A549 (cell line): ENCODE measurements around the gene FGF7. TPM values are rescaled to one million over a fixed set of nuclear protein-coding genes. Genes with fewer than 3 reads are reported as not detected.

Source experiments
- ATAC-seq, 2 experiments: fragments of 200-7000 bp in 1 of 2; fragments of >200 bp in 1 of 2; cut with Nextera tagmentation in 1 of 2; cut with Tn5 transposase in 1 of 2; 3 replicates each; pipeline versions ENCODE4 v1.8.0 to v1.9.1; 2018 to 2020; ENCODE audit warnings: mild to moderate bottlenecking in 1 of 2, moderate library complexity in 1 of 2
- CTCF ChIA-PET: fragments of 300-600 bp; sonication (Branson Sonifier 250); formaldehyde crosslinking; extraction: SDS; loops from one replicate; lab custom pipeline; 2021; ENCODE audit warnings: antibody characterized with exemption, inconsistent platforms; lab: Yijun Ruan, JAX
- POLR2A ChIA-PET: fragments of 350-600 bp; formaldehyde crosslinking; extraction: SDS; loops from one replicate; lab custom pipeline; 2021; ENCODE audit warnings: antibody characterized with exemption, inconsistent platforms; lab: Yijun Ruan, JAX
- DNase-seq, 2 experiments: peaks; one replicate each; pipeline versions ENCODE4 v3.0.0 to v3.0.0-alpha.2; 2011 to 2016; ENCODE audit warnings: low read depth in 1 of 2, low spot score in 1 of 2
- FAIRE-seq: peaks from 2 replicates; lab custom pipeline; 2011; peaks lifted over from hg19 to GRCh38; lab: Jason Lieb, UNC
- H3K27ac ChIP-seq, 2 experiments: fragments of >200 bp; sonication (Bioruptor Twin); formaldehyde crosslinking; 3 replicates each; pipeline ENCODE4 v1.5.1; 2016 to 2017
- H3K4me1 ChIP-seq: fragments of >200 bp; sonication (Bioruptor Twin); formaldehyde crosslinking; 3 replicates; pipeline ENCODE4 v1.6.1; 2016
- H3K4me2 ChIP-seq: fragments of >200 bp; sonication (Bioruptor Twin); formaldehyde crosslinking; 3 replicates; pipeline ENCODE4 v1.6.1; 2016
- H3K4me3 ChIP-seq: fragments of >200 bp; sonication (Bioruptor Twin); formaldehyde crosslinking; 3 replicates; pipeline ENCODE4 v1.5.1; 2016
- H3K9me3 ChIP-seq: fragments of >200 bp; sonication (Bioruptor Twin); formaldehyde crosslinking; 3 replicates; pipeline ENCODE4 v1.6.1; 2016
- ATOH8 ChIP-seq: fragments of 250-450 bp; sonication (Bioruptor Pico); IDR thresholded peaks from 2 replicates; pipeline ENCODE4 v1.5.0; 2020; ENCODE audit warnings: low read depth, mild to moderate bottlenecking, moderate library complexity
- BCL3 ChIP-seq: fragments of >200 bp; sonication (Bioruptor Twin); formaldehyde crosslinking; IDR thresholded peaks from 3 replicates; pipeline ENCODE4 v1.6.1; 2016
- BHLHE40 ChIP-seq: IDR thresholded peaks from 2 replicates; pipeline ENCODE4 v1.6.1; 2012; ENCODE audit warnings: low read depth, low read length, inconsistent platforms
- CBX8 ChIP-seq: fragments of 200-600 bp; sonication (generic); IDR thresholded peaks from 2 replicates; pipeline ENCODE4 v1.6.1; 2016
- CEBPB ChIP-seq, 2 experiments: fragments of >200 bp in 1 of 2; sonication (Bioruptor Twin) in 1 of 2; formaldehyde crosslinking in 1 of 2; IDR thresholded peaks; 2 replicates each; pipeline ENCODE4 v1.6.1; 2012 to 2016
- E2F6 ChIP-seq: IDR thresholded peaks from 2 replicates; pipeline ENCODE4 v1.6.1; 2012; ENCODE audit warnings: low read depth, borderline replicate concordance
- FOSB ChIP-seq: fragments of 250-450 bp; sonication (Bioruptor Pico); IDR thresholded peaks from 2 replicates; pipeline ENCODE4 v1.5.0; 2020; ENCODE audit warnings: mild to moderate bottlenecking, moderate library complexity
- GATA3 ChIP-seq: IDR thresholded peaks from 2 replicates; pipeline ENCODE4 v1.6.1; 2012; ENCODE audit warnings: borderline replicate concordance
- HDAC2 ChIP-seq: fragments of 200-600 bp; sonication (generic); IDR thresholded peaks from 2 replicates; pipeline ENCODE4 v1.6.1; 2016
- HOXB13 ChIP-seq: fragments of 250-450 bp; sonication (Bioruptor Pico); IDR thresholded peaks from 2 replicates; pipeline ENCODE4 v1.5.0; 2020; ENCODE audit warnings: low read depth, mild to moderate bottlenecking, moderate library complexity
- JUNB ChIP-seq: fragments of >200 bp; sonication (Bioruptor Twin); formaldehyde crosslinking; IDR thresholded peaks from 2 replicates; pipeline ENCODE4 v1.6.1; 2016
- MAX ChIP-seq: IDR thresholded peaks from 2 replicates; pipeline ENCODE4 v1.6.1; 2012
- MAZ ChIP-seq: fragments of 150-350 bp; IDR thresholded peaks from 2 replicates; pipeline ENCODE4 v1.6.1; 2014; ENCODE audit warnings: antibody characterized with exemption, low read depth, low read length, borderline replicate concordance
- MYC ChIP-seq: IDR thresholded peaks from 2 replicates; pipeline ENCODE4 v1.6.1; 2012; ENCODE audit warnings: mild to moderate bottlenecking, inconsistent platforms, low read length, improper control_type of control experiment, borderline replicate concordance
- NPAS2 ChIP-seq: fragments of 250-450 bp; sonication (Bioruptor Pico); IDR thresholded peaks from 2 replicates; pipeline ENCODE4 v1.8.0; 2022; ENCODE audit warnings: mild to moderate bottlenecking, moderate library complexity, borderline replicate concordance
- POLR2AphosphoS2 ChIP-seq: conservative IDR thresholded peaks from 2 replicates; pipeline ENCODE4 v1.6.1; 2012; ENCODE audit warnings: low read length, improper control_type of control experiment, inconsistent platforms
- RARB ChIP-seq: fragments of 250-450 bp; sonication (Bioruptor Pico); IDR thresholded peaks from 2 replicates; pipeline ENCODE4 v1.8.0; 2021; ENCODE audit warnings: mild to moderate bottlenecking, moderate library complexity
- REST ChIP-seq: fragments of 200-600 bp; sonication (generic); IDR thresholded peaks from 2 replicates; pipeline ENCODE4 v1.6.1; 2016; ENCODE audit warnings: antibody characterized with exemption, mild to moderate bottlenecking, moderate library complexity
- RFX5 ChIP-seq: fragments of 450-650 bp; IDR thresholded peaks from 2 replicates; pipeline ENCODE4 v1.7.1; 2014; ENCODE audit warnings: antibody characterized with exemption, mild to moderate bottlenecking, moderate library complexity
- RNF2 ChIP-seq: fragments of 200-600 bp; sonication (generic); IDR thresholded peaks from 2 replicates; pipeline ENCODE4 v1.6.1; 2016; ENCODE audit warnings: low read depth, mild to moderate bottlenecking, antibody characterized with exemption, moderate library complexity, borderline replicate concordance
- SMC3 ChIP-seq: fragments of >200 bp; sonication (Bioruptor Twin); formaldehyde crosslinking; IDR thresholded peaks from 3 replicates; pipeline ENCODE4 v1.6.1; 2018; ENCODE audit warnings: inconsistent platforms
- TP53 ChIP-seq: fragments of 250-450 bp; sonication (Bioruptor Pico); IDR thresholded peaks from 2 replicates; pipeline ENCODE4 v1.5.0; 2021; ENCODE audit warnings: mild to moderate bottlenecking, moderate library complexity
- ZC3H11A ChIP-seq: fragments of 450-650 bp; IDR thresholded peaks from 2 replicates; pipeline ENCODE4 v1.6.1; 2014; ENCODE audit warnings: antibody characterized with exemption, mild to moderate bottlenecking
- ZFP36 ChIP-seq: fragments of 450-650 bp; IDR thresholded peaks from 2 replicates; pipeline ENCODE4 v1.6.1; 2014; ENCODE audit warnings: borderline replicate concordance; ENCODE audit not compliant: partially characterized antibody
- WGBS: methylation state at CpG from one replicate; pipeline ENCODE4 v1.1.6; 2017; ENCODE audit errors: missing lambda C conversion rate; 5-methylcytosine and 5-hydroxymethylcytosine counted together
- polyA plus RNA-seq, 4 experiments: library from polyadenylated mRNA; depleted of rRNA in 3 of 4; stranded (reverse); fragments of >200 nt; fragmentation: RNase III in 1 of 4; extraction: RNeasy Plus Mini Kit Qiagen cat#74134 plus additional on column Dnase treatment in 1 of 4; gene quantifications; 2 replicates in 3 of 4; 3 replicates in 1 of 4; pipeline ENCODE4 v1.2.3, GENCODE V29; 2011 to 2017
- TF ChIP-seq, protein P1 (sequence below): fragments of 150-350 bp; IDR thresholded peaks from 2 replicates; pipeline ENCODE4 v1.6.1; 2014; ENCODE audit warnings: low read depth, mild to moderate bottlenecking, low read length

Gene FGF7
- polyA plus RNA-seq, 2 of the 4 experiments (the other 2 are of a cell fraction) = not detected

DNA sequence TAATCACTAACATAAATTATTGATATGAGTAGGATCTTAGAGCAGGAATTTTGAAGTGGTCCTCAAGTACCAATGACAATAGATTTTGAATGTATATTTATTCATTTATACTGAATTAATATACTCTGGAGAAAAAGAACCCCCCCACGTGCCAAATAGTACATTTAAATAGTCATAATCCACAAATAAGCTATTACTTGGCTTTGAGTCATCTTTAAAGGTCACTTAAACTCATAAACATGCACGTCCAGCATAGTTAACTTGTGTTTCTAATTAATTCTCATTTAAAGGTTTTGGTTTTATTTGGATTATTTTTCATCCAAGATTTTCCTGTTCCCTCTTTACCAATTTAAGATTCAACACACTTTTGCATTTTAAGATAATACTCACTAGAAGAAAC is 35.1 kb downstream of the FGF7 start:
- no peak for ATAC-seq
- TF ChIP-seq HDAC2 = no peak
- no peak for TF ChIP-seq SMC3
- no peak for TF ChIP-seq HOXB13 (CRISPR knock-in tag)
- POLR2A ChIA-PET = no interaction called here
- Histone ChIP-seq H3K4me3 (no peak overlapping the region), H3K4me1 (no peaks in the 10 kb centered on the region), H3K27ac (no peak overlapping the region), H3K4me2 (no peak overlapping the region), H3K9me3 (no peaks in the 10 kb centered on the region)
- CTCF ChIA-PET = no interaction called here
- FAIRE-seq = no peak
- no peak for DNase-seq
- 7% methylated on average over 2 of the region's 2 CpGs for WGBS

DNA sequence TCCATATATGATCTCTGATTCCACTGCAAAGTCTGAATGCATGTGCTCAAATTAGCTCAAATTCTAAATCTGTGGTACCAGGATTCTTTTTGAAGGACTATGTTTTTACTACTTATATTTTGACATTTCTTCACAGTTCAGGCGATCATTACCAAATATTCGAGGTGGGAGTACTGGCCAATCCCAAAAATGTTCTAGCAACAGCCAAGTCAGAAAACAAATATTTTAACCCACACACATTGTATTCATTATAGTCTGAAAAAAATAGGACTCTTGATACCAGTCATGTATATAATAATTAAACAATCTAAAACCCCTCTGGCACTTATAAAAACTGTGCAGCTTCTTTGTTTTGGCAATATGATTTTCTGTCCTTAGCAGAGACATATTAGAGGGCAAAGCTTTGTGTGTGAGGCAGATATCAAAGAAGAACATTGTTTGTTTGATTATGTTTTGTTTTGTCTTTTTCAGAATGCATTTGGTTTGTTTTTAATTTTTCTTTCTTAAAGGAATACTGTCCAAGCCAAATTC is 37.4 kb downstream of the FGF7 start:
- no peak for FAIRE-seq
- no peak for TF ChIP-seq BHLHE40
- no peak for TF ChIP-seq BCL3
- TF ChIP-seq REST = no peak
- no peak for TF ChIP-seq FOSB (CRISPR knock-in tag)
- TF ChIP-seq MYC = no peak
- TF ChIP-seq NPAS2 (CRISPR knock-in tag) = no peak
- no peak for TF ChIP-seq E2F6
- TF ChIP-seq RNF2 = no peak
- TF ChIP-seq ZC3H11A = no peak
- no peak for TF ChIP-seq POLR2AphosphoS2
- no peak for TF ChIP-seq CEBPB (IDR thresholded peaks at IDR 0.05)
- no peak for TF ChIP-seq MAX
- H3K27ac ChIP-seq = no peak overlapping the region

GRCh38 chr15:49462232-49462844 is 39.3 kb downstream of the FGF7 start:
- H3K27ac ChIP-seq = no peak overlapping the region
- WGBS = 51% methylated on average over 2 of the region's 2 CpGs
- H3K4me1 ChIP-seq = no peaks in the 10 kb centered on the region
- no peak overlapping the region for H3K4me3 ChIP-seq
- no peak overlapping the region for H3K4me2 ChIP-seq
- CTCF ChIA-PET = no interaction called here
- ATAC-seq (no peak), FAIRE-seq (no peak), DNase-seq (no peak)
- H3K9me3 ChIP-seq = no peaks in the 10 kb centered on the region
- POLR2A ChIA-PET = no interaction called here
- TF ChIP-seq, protein P1, sequence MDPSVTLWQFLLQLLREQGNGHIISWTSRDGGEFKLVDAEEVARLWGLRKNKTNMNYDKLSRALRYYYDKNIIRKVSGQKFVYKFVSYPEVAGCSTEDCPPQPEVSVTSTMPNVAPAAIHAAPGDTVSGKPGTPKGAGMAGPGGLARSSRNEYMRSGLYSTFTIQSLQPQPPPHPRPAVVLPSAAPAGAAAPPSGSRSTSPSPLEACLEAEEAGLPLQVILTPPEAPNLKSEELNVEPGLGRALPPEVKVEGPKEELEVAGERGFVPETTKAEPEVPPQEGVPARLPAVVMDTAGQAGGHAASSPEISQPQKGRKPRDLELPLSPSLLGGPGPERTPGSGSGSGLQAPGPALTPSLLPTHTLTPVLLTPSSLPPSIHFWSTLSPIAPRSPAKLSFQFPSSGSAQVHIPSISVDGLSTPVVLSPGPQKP = no peak
- no peak for TF ChIP-seq MAX
- TF ChIP-seq JUNB = no peak
- no peak for TF ChIP-seq HDAC2
- TF ChIP-seq HOXB13 (CRISPR knock-in tag) = no peak
- TF ChIP-seq CBX8 = no peak
- no peak for TF ChIP-seq ATOH8 (CRISPR knock-in tag)
- TF ChIP-seq POLR2AphosphoS2 = no peak
- no peak for TF ChIP-seq TP53 (CRISPR knock-in tag)
- no peak for TF ChIP-seq MAZ
- TF ChIP-seq GATA3 = no peak
- no peak for TF ChIP-seq ZFP36
- no peak for TF ChIP-seq RFX5
- TF ChIP-seq RARB (CRISPR knock-in tag) = no peak

More for the DNA sequence above, 37.4 kb downstream of the FGF7 start:
- H3K9me3 ChIP-seq = no peaks in the 10 kb centered on the region
- ChIA-PET CTCF (no interaction called here), POLR2A (no interaction called here)
- H3K4me3 ChIP-seq = no peak overlapping the region
- ATAC-seq (no peak), DNase-seq (no peak)
- H3K4me1 ChIP-seq = no peaks in the 10 kb centered on the region
- no peak overlapping the region for H3K4me2 ChIP-seq
- 34% methylated on average over 2 of the region's 2 CpGs for WGBS
